Measurements from ENCODE around the gene ATP6V0E1.
"Not testable (repeated sequence)": the region's sequence is repeated elsewhere in the genome, so short reads cannot be mapped to it uniquely, and the experiment has no call there.

The ATP6V0E1 gene

GRCh38 chr5:173010021-173010420, 26.4 kb downstream of the ATP6V0E1 start:
- peak; percentile 15 for DNase-seq

GRCh38 chr5:173010547-173011464, 27.2 kb downstream of the ATP6V0E1 start:
- peak; percentile 78 for DNase-seq

- peak; percentile 76 for DNase-seq
Observed at GRCh38 chr5:173011566-173011965, 28.0 kb downstream of the ATP6V0E1 start.

GRCh38 chr5:173012882-173013281, 29.3 kb downstream of the ATP6V0E1 start:
- peak; percentile 74 for DNase-seq

DNA sequence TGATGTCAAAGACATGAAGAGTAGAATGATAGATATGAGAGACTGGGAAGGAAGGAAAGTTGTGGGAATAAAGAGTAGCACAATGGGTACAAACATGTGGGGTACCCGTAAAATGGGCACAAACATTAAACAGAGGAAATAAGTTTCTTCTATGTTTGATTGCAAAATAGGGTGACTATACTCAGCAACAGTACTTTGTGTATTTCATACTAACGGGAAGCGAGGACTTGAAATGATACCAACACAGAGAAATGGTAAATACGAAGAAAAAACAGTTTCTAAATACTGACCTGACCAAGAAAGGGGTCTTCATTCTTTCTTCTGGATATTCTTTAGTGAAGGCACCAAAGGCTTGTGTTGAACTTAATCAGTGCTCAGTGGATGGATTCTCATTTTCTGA, 31.1 kb downstream of the ATP6V0E1 start:
- peak; percentile 86 for DNase-seq

DNA sequence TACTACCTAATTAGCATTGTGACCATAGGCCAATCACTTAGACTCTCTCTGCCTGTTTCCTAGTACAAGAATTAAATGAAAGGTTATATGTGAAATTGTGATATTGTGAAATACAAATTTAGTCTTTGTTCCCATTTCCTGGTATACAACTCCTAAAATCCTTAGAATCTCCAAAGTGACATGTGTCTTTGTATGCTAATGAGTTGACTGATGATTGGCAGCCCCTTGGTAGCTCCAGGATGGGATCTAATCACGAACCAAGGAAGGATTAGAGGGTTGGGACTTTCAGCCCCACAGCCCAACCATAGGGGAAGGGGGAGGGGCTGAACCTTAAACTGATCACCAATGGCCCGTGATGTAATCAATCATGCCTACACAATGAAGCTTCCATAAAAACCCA, 31.6 kb downstream of the ATP6V0E1 start:
- DNase-seq: peak; percentile 61

DNA sequence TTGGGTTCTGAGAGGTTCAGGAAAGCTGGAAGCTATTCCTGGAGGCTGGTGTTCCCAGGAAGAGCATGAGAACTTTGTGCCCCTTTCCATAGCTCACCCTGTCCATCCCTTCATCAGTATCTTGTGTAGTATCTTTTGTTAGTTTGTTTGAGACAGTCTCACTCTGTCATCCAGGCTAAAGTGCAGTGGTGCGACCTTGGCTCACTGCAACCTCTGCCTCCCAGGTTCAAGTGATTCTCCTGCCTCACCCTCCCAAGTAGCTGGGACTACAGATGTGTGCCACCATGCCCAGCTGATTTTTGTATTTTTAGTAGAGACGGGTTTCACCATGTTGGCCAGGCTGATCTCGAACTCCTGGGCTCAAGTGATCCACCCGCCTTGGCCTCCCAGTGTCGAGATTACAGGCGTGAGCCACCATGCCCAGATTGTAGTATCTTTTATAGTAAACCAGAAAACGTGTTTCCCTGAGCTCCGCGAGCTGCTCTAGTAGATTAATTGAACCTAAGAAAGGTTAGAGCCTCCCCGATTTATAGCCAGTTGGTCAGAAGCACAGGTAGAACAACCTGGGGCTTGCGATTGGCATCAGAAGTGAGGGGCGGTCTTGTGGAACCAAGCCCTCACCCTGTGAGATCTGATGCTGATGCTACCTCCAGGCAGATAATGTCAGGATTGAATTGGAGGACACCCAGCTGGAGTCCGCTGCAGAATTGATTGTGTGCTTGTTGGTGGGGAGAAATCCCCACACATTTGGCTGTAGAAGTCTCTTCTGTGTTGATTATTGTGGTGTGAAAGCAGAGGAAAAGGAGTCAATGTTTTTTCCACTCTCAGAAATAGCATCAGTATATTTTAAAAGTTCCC, 32.3 kb downstream of the ATP6V0E1 start:
- no peak for DNase-seq

GRCh38 chr5:173016598-173017046, 33.1 kb downstream of the ATP6V0E1 start:
- DNase-seq: peak; percentile 96

GRCh38 chr5:173017087-173017486, 33.5 kb downstream of the ATP6V0E1 start:
- not testable (repeated sequence) for DNase-seq

GRCh38 chr5:173018358-173018757, 34.8 kb downstream of the ATP6V0E1 start:
- DNase-seq: peak; percentile 83

DNA sequence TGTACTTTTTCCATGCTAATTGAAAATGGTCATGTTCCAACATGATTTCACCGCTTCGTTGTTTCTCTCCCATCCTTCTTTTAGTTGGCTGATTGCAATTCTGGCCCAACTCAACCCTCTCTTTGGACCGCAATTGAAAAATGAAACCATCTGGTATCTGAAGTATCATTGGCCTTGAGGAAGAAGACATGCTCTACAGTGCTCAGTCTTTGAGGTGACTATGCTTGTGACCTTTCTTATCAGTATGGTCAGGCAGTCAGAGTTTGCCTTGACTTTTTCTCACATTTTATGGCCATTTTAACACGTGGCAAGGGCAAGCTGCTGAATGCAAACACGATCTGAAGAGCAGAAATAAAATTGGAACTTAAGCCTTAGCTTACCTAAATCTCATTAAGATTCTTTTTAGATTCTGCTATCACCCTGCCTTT, 36.6 kb downstream of the ATP6V0E1 start:
- DNase-seq: no peak

GRCh38 chr5:173020643-173021042, 37.1 kb downstream of the ATP6V0E1 start:
- DNase-seq: no peak

DNA sequence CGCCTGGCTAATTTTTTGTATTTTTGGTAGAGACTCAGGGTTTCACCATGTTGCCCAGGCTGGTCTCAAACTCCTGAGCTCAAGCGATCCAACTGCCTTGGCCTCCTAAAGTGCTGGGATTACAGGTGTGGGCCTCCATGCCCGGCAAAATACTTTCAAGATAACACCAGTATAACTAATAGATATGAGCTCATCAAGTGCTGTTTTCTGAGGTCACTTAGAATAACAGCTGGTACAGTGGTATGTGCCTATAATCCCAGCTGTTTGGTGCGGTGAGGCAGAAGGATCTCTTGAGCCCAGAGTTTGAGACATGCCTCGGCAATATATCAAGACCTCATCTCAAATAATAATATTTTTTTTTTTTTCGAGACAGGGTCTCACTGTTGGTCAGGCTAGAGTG, 42.1 kb downstream of the ATP6V0E1 start:
- DNase-seq: no peak

GRCh38 chr5:173027905-173028304, 44.3 kb downstream of the ATP6V0E1 start:
- peak; percentile 46 for DNase-seq

GRCh38 chr5:173028811-173029327, 45.3 kb downstream of the ATP6V0E1 start:
- DNase-seq: no peak

- peak; percentile 30 for DNase-seq
Observed at GRCh38 chr5:173029499-173029921, 45.9 kb downstream of the ATP6V0E1 start.

DNA sequence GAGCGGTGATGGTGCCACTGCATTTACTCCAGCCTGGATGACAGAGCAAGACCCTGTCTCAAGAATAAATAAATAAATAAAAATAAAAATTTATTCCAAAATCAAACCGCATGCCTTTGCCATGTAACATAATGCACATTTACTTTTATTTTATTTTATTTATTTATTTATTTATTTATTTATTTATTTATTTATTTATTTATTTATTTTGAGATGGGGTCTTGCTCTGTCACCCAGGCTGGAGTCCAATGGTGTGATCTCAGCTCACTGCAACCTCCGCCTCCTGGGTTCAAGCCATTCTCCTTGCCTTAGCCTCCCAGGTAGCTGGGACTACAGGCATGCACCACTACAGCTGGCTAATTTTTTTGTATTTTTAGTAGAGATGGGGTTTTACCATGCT, 48.5 kb downstream of the ATP6V0E1 start:
- DNase-seq: not testable (repeated sequence)

DNA sequence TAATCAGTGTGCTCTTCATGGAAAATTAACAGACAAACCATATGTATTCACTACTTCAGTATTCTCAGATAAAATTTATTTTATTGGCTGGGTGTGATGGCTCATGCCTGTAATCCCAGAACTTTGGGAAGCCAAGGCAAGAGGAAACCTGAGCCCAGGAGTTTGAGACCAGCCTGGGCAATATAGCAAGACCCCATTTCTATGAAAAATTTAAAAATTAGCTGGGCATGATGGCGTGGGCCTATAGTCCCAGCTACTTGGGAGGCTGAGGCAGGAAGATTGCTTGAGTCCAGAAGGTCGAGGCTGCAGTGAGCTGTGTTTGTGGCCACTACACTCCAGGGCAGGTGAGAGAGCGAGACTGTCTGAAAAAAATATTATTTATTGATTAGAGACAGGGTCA, 49.2 kb downstream of the ATP6V0E1 start:
- DNase-seq: no peak

DNA sequence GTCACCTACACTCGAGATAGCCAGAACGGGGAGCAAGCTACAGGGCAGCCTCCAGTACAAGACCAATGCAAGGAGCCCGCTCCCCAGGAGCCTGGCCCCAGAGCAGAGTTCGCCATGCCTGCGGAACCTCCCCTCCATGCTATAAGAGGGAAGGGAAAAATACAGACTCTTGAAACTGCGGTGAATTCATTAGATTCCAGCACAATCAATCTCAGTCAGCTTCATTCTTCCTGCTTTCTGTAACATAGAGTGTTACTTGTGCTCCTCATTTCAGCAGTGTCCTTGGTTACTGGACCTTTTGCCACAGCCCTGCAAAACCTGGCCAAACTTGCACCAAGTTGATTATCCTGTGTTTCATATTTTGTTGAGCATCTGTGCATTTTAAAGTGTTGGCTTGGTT, 50.4 kb downstream of the ATP6V0E1 start:
- DNase-seq: no peak

DNA sequence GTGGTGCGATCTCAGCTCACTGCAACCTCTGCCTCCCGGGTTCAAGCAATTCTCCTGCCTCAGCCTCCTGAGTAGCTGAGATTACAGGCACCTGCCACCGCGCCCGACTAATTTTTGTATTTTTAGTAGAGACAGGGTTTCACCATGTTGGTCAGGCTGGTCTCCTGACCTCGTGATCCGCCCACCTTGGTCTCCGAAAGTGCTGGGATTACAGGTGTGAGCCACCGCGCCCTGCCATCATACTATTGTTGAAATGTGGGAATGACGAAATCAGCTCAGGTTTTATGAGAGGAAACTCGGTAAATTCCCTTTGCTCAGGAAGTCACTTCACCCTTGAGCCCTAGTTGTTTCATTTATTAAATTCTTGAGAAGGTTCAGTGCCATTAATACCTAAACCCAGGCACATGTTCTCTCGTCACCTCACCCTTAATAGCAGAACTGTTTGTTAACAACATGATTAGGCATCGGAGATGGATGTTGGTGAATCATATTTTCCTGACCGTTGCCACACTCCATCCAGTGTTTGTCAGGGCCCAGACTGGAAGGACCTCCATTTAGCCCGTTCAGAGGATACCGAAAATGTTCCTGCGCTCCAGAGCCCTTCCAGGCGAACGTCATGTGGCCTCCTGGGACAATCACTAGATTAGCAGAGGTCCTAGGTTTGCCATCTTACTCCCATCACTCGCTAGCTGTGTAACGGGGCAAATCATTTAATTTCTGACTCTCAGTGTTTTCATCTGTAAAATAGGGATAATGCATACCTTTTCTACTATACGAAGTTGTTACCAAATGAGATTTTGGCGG, 52.5 kb downstream of the ATP6V0E1 start:
- DNase-seq: peak; percentile 80

DNA sequence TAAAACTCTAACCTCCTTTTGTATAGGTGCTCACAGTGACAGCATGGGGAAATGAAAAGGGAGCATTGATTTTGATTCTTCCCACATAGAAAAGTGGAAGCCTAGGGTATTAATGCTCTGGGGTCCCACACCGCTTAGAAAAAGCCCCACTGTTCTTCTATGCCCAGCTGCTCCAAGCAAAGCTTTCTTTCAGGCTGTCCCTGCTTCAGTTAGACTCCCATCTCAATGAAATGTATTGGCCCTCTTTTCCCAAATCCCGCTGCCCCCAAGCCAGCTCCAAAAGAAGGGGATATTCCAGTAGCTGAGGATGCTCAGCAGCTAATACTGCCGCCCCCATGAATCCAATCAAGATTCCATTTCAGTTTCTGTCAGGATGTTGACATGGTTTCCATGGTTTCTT, 55.6 kb downstream of the ATP6V0E1 start:
- peak; percentile 21 for DNase-seq

DNA sequence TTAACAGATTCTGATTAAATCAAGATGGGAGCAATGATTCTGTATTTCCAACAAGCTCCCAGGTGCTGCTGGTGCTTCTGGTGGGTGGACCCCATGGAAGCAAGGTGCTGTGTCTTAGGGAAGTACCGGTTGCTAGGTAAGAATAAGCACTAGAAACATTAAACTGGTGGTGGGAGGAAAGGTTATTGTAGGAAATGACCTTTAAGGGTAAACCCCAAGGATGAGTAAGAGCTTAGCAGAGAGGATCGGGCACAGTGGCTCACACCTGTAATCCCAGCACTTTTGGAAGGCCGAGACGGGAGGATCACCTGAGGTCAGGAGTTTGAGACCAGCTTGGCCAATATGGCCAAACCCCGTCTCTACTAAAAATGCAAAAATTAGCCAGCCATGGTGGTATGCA, 56.4 kb downstream of the ATP6V0E1 start:
- DNase-seq: no peak

Measured in inflammatory macrophage treated with lipopolysaccharide for 4 hours (primary cell).